A549 (cell line): ENCODE measurements around the gene SMOC1. TPM values are rescaled to one million over a fixed set of nuclear protein-coding genes. Genes with fewer than 3 reads are reported as not detected.

Experiments used
- ATAC-seq, 2 experiments: fragments of 200-7000 bp in 1 of 2; fragments of >200 bp in 1 of 2; cut with Nextera tagmentation in 1 of 2; cut with Tn5 transposase in 1 of 2; 3 replicates each; pipeline versions ENCODE4 v1.8.0 to v1.9.1; 2018 to 2020; ENCODE audit warnings: mild to moderate bottlenecking in 1 of 2, moderate library complexity in 1 of 2
- CTCF ChIA-PET: fragments of 300-600 bp; sonication (Branson Sonifier 250); formaldehyde crosslinking; extraction: SDS; loops from one replicate; lab custom pipeline; 2021; ENCODE audit warnings: antibody characterized with exemption, inconsistent platforms; lab: Yijun Ruan, JAX
- POLR2A ChIA-PET: fragments of 350-600 bp; formaldehyde crosslinking; extraction: SDS; loops from one replicate; lab custom pipeline; 2021; ENCODE audit warnings: antibody characterized with exemption, inconsistent platforms; lab: Yijun Ruan, JAX
- DNase-seq, 2 experiments: peaks; one replicate each; pipeline versions ENCODE4 v3.0.0 to v3.0.0-alpha.2; 2011 to 2016; ENCODE audit warnings: low read depth in 1 of 2, low spot score in 1 of 2
- FAIRE-seq: peaks from 2 replicates; lab custom pipeline; 2011; peaks lifted over from hg19 to GRCh38; lab: Jason Lieb, UNC
- H3K27ac ChIP-seq, 2 experiments: fragments of >200 bp; sonication (Bioruptor Twin); formaldehyde crosslinking; 3 replicates each; pipeline ENCODE4 v1.5.1; 2016 to 2017
- H3K4me1 ChIP-seq: fragments of >200 bp; sonication (Bioruptor Twin); formaldehyde crosslinking; 3 replicates; pipeline ENCODE4 v1.6.1; 2016
- H3K4me2 ChIP-seq: fragments of >200 bp; sonication (Bioruptor Twin); formaldehyde crosslinking; 3 replicates; pipeline ENCODE4 v1.6.1; 2016
- H3K4me3 ChIP-seq: fragments of >200 bp; sonication (Bioruptor Twin); formaldehyde crosslinking; 3 replicates; pipeline ENCODE4 v1.5.1; 2016
- H3K9me3 ChIP-seq: fragments of >200 bp; sonication (Bioruptor Twin); formaldehyde crosslinking; 3 replicates; pipeline ENCODE4 v1.6.1; 2016
- CBX8 ChIP-seq: fragments of 200-600 bp; sonication (generic); IDR thresholded peaks from 2 replicates; pipeline ENCODE4 v1.6.1; 2016
- ESRRA ChIP-seq: fragments of 150-350 bp; IDR thresholded peaks from 2 replicates; pipeline ENCODE4 v1.6.1; 2014; ENCODE audit warnings: mild to moderate bottlenecking, low read length, borderline replicate concordance
- FOSB ChIP-seq: fragments of 250-450 bp; sonication (Bioruptor Pico); IDR thresholded peaks from 2 replicates; pipeline ENCODE4 v1.5.0; 2020; ENCODE audit warnings: mild to moderate bottlenecking, moderate library complexity
- FOSL2 ChIP-seq, 2 experiments: fragments of 450-650 bp in 1 of 2; fragments of >200 bp in 1 of 2; sonication (Bioruptor Twin) in 1 of 2; formaldehyde crosslinking; IDR thresholded peaks; 2 replicates each; pipeline versions ENCODE4 v1.5.0 to v1.6.1; 2016 to 2020; ENCODE audit warnings: mild to moderate bottlenecking in 1 of 2, moderate library complexity in 1 of 2
- HOXB5 ChIP-seq: fragments of 250-450 bp; sonication (Bioruptor Pico); IDR thresholded peaks from 2 replicates; pipeline ENCODE4 v1.5.0; 2020; ENCODE audit warnings: mild to moderate bottlenecking, moderate library complexity
- JUN ChIP-seq, 2 experiments: fragments of >200 bp; sonication (Bioruptor Twin); formaldehyde crosslinking; IDR thresholded peaks; 2 replicates in 1 of 2; 3 replicates in 1 of 2; pipeline ENCODE4 v1.6.1; 2016 to 2017
- KDM5A ChIP-seq: fragments of 200-600 bp; sonication (generic); IDR thresholded peaks from 2 replicates; pipeline ENCODE4 v1.6.1; 2016; ENCODE audit warnings: antibody characterized with exemption, mild to moderate bottlenecking
- NFE2L2 ChIP-seq: fragments of 150-350 bp; conservative IDR thresholded peaks from 2 replicates; pipeline ENCODE4 v1.6.1; 2014; ENCODE audit warnings: low read length
- PHF8 ChIP-seq: fragments of 200-600 bp; sonication (generic); IDR thresholded peaks from 2 replicates; pipeline ENCODE4 v1.6.1; 2016; ENCODE audit warnings: low read depth, mild to moderate bottlenecking, antibody characterized with exemption, moderate library complexity, borderline replicate concordance
- RNF2 ChIP-seq: fragments of 200-600 bp; sonication (generic); IDR thresholded peaks from 2 replicates; pipeline ENCODE4 v1.6.1; 2016; ENCODE audit warnings: low read depth, mild to moderate bottlenecking, antibody characterized with exemption, moderate library complexity, borderline replicate concordance
- TP53 ChIP-seq: fragments of 250-450 bp; sonication (Bioruptor Pico); IDR thresholded peaks from 2 replicates; pipeline ENCODE4 v1.5.0; 2021; ENCODE audit warnings: mild to moderate bottlenecking, moderate library complexity
- ZC3H11A ChIP-seq: fragments of 450-650 bp; IDR thresholded peaks from 2 replicates; pipeline ENCODE4 v1.6.1; 2014; ENCODE audit warnings: antibody characterized with exemption, mild to moderate bottlenecking
- ZFP36 ChIP-seq: fragments of 450-650 bp; IDR thresholded peaks from 2 replicates; pipeline ENCODE4 v1.6.1; 2014; ENCODE audit warnings: borderline replicate concordance; ENCODE audit not compliant: partially characterized antibody
- ZNF302 ChIP-seq: fragments of 250-450 bp; sonication (Bioruptor Pico); IDR thresholded peaks from 2 replicates; pipeline ENCODE4 v1.9.0; 2021; ENCODE audit warnings: inconsistent platforms, mild to moderate bottlenecking, moderate library complexity
- WGBS: methylation state at CpG from one replicate; pipeline ENCODE4 v1.1.6; 2017; ENCODE audit errors: missing lambda C conversion rate; 5-methylcytosine and 5-hydroxymethylcytosine counted together
- polyA plus RNA-seq, 4 experiments: library from polyadenylated mRNA; depleted of rRNA in 3 of 4; stranded (reverse); fragments of >200 nt; fragmentation: RNase III in 1 of 4; extraction: RNeasy Plus Mini Kit Qiagen cat#74134 plus additional on column Dnase treatment in 1 of 4; gene quantifications; 2 replicates in 3 of 4; 3 replicates in 1 of 4; pipeline ENCODE4 v1.2.3, GENCODE V29; 2011 to 2017
- TF ChIP-seq, protein P1 (sequence below): fragments of 250-450 bp; sonication (Bioruptor Pico); IDR thresholded peaks from 2 replicates; pipeline ENCODE4 v1.5.0; 2021; ENCODE audit warnings: mild to moderate bottlenecking, moderate library complexity, borderline replicate concordance
- TF ChIP-seq, protein P2 (sequence below): fragments of >200 bp; sonication (Bioruptor Twin); formaldehyde crosslinking; IDR thresholded peaks from 3 replicates; pipeline ENCODE4 v1.5.1; 2016
- TF ChIP-seq, protein P3 (sequence below): IDR thresholded peaks from 2 replicates; pipeline ENCODE4 v1.6.1; 2012

Gene SMOC1
- polyA plus RNA-seq, 2 of the 4 experiments (the other 2 are of a cell fraction) = 12.2 to 18.4 TPM

GRCh38 chr14:70021548-70022220 is 142.5 kb downstream of the SMOC1 start:
- TF ChIP-seq NFE2L2 (peak; percentile 53), RNF2 (no peak)
- H3K4me2 ChIP-seq = no peak overlapping the region
- no peak for FAIRE-seq
- ATAC-seq = no peak
- H3K27ac ChIP-seq = peak overlapping the region; percentile 14 to 21; a peak in 1 of 6 replicates
- WGBS = 67% methylated on average over 8 of the region's 8 CpGs
- CTCF ChIA-PET = interaction anchor here (1.2 to 4.9 kb wide), 4 partner anchors 10 to 204 kb away, joined by 4 to 36 read pairs (median 6); partner anchors contain the start of gene SMOC1
- DNase-seq = no peak
- POLR2A ChIA-PET = no interaction called here
- no peaks in the 10 kb centered on the region for H3K9me3 ChIP-seq
- no peak overlapping the region for H3K4me3 ChIP-seq
- no peaks in the 10 kb centered on the region for H3K4me1 ChIP-seq

GRCh38 chr14:70022771-70023445 is 143.7 kb downstream of the SMOC1 start:
- CTCF ChIA-PET = interaction anchor here (1.1 to 4.9 kb wide), 4 partner anchors 9 to 205 kb away, joined by 4 to 36 read pairs (median 14); no protein-coding TSS in a partner anchor
- DNase-seq (no peak), FAIRE-seq (no peak), ATAC-seq (no peak)
- no peak overlapping the region for H3K4me3 ChIP-seq
- no peak overlapping the region for H3K4me2 ChIP-seq
- WGBS = 89% methylated on average over 15 of the region's 15 CpGs
- H3K9me3 ChIP-seq = no peaks in the 10 kb centered on the region
- POLR2A ChIA-PET = no interaction called here
- no peak for TF ChIP-seq ZFP36
- TF ChIP-seq, protein P1, sequence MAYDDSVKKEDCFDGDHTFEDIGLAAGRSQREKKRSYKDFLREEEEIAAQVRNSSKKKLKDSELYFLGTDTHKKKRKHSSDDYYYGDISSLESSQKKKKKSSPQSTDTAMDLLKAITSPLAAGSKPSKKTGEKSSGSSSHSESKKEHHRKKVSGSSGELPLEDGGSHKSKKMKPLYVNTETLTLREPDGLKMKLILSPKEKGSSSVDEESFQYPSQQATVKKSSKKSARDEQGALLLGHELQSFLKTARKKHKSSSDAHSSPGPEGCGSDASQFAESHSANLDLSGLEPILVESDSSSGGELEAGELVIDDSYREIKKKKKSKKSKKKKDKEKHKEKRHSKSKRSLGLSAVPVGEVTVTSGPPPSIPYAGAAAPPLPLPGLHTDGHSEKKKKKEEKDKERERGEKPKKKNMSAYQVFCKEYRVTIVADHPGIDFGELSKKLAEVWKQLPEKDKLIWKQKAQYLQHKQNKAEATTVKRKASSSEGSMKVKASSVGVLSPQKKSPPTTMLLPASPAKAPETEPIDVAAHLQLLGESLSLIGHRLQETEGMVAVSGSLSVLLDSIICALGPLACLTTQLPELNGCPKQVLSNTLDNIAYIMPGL (CRISPR knock-in tag) = no peak
- TF ChIP-seq JUN (IDR thresholded peaks at IDR 0.05) = no peak
- TF ChIP-seq KDM5A = no peak
- no peak for TF ChIP-seq FOSB (CRISPR knock-in tag)
- TF ChIP-seq, protein P2, sequence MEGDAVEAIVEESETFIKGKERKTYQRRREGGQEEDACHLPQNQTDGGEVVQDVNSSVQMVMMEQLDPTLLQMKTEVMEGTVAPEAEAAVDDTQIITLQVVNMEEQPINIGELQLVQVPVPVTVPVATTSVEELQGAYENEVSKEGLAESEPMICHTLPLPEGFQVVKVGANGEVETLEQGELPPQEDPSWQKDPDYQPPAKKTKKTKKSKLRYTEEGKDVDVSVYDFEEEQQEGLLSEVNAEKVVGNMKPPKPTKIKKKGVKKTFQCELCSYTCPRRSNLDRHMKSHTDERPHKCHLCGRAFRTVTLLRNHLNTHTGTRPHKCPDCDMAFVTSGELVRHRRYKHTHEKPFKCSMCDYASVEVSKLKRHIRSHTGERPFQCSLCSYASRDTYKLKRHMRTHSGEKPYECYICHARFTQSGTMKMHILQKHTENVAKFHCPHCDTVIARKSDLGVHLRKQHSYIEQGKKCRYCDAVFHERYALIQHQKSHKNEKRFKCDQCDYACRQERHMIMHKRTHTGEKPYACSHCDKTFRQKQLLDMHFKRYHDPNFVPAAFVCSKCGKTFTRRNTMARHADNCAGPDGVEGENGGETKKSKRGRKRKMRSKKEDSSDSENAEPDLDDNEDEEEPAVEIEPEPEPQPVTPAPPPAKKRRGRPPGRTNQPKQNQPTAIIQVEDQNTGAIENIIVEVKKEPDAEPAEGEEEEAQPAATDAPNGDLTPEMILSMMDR = no peak
- TF ChIP-seq HOXB5 (CRISPR knock-in tag) = no peak
- no peak for TF ChIP-seq FOSL2 (IDR thresholded peaks at IDR 0.05)
- TF ChIP-seq FOSL2 (CRISPR knock-in tag; IDR thresholded peaks at IDR 0.05) = no peak
- no peak for TF ChIP-seq CBX8
- 0 out of 6 replicates have a peak overlapping the region, but pooled peaks of 1 of the 2 experiments have one; percentile 4 for H3K27ac ChIP-seq
- 0 out of 3 replicates have a peak, but pooled peaks cover 4% of the 10 kb centered on the region for H3K4me1 ChIP-seq

GRCh38 chr14:70023871-70024270 is 144.7 kb downstream of the SMOC1 start:
- WGBS = 33% methylated on average over 1 of the region's 1 CpG
- H3K27ac ChIP-seq = peak overlapping the region in 1 of 2 experiments; percentile 22; a peak in 2 of 6 replicates
- no peaks in the 10 kb centered on the region for H3K9me3 ChIP-seq
- H3K4me3 ChIP-seq = no peak overlapping the region
- ChIA-PET CTCF (interaction anchor here (1.1 to 4.9 kb wide), 5 partner anchors 10 to 206 kb away, joined by 3 to 36 read pairs (median 7); no protein-coding TSS in a partner anchor), POLR2A (no interaction called here)
- no peak overlapping the region for H3K4me2 ChIP-seq
- FAIRE-seq (no peak), ATAC-seq (no peak), DNase-seq (no peak)
- TF ChIP-seq TP53 (CRISPR knock-in tag) = no peak
- TF ChIP-seq, protein P3, sequence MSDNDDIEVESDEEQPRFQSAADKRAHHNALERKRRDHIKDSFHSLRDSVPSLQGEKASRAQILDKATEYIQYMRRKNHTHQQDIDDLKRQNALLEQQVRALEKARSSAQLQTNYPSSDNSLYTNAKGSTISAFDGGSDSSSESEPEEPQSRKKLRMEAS = no peak
- TF ChIP-seq FOSB (CRISPR knock-in tag) = no peak
- no peak for TF ChIP-seq ZNF302
- no peak for TF ChIP-seq PHF8
- TF ChIP-seq ZC3H11A = no peak
- no peak for TF ChIP-seq NFE2L2
- no peak for TF ChIP-seq ESRRA
- TF ChIP-seq, all 56 proteins: peak for 0
- 0 out of 3 replicates have a peak, but pooled peaks cover 4% of the 10 kb centered on the region for H3K4me1 ChIP-seq
